Measurements from ENCODE around the gene SLC13A5.

Gene SLC13A5

GRCh38 chr17:6681671-6682070, 31.5 kb downstream of the SLC13A5 start:
- H3K27me3 ChIP-seq (ENCODE audit: control insufficient read depth, insufficient read depth, low read length), result no peaks in the 10 kb centered on the region
- no peak overlapping the region for H3K9ac ChIP-seq (ENCODE audit: low read depth, low read length)
- H3K9me3 ChIP-seq (ENCODE audit: control insufficient read depth, insufficient read depth, low read length), result no peaks in the 10 kb centered on the region
- no peaks in the 10 kb centered on the region for H3K36me3 ChIP-seq (ENCODE audit: control insufficient read depth, insufficient read depth, low read length)
- H3K4me1 ChIP-seq (ENCODE audit: control insufficient read depth, insufficient read depth, low read length), result no peaks in the 10 kb centered on the region
- H3K4me3 ChIP-seq (ENCODE audit: low read depth, low read length), result no peak overlapping the region

DNA sequence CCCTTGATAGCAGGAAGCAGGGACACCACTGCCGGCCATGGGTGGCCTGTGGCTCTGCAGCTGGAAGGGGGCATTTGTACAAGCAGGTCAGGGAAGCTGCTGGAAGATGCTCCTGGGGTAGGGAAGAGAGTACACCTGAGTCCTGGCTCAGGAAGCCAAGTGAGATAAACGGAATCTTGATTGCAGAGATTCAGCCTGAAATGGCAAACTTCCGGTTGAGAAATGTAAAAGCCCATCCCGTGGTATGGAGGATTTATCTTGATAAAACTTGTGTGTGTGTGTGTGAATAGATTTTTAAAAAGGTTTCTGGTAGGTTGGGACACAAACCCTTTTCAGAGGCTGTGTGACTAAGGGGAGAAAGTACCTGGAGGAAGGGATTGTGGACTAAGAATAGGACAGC, 32.0 kb downstream of the SLC13A5 start:
- no peaks in the 10 kb centered on the region for H3K27me3 ChIP-seq (ENCODE audit: control insufficient read depth, insufficient read depth, low read length)
- no peaks in the 10 kb centered on the region for H3K4me1 ChIP-seq (ENCODE audit: control insufficient read depth, insufficient read depth, low read length)
- H3K36me3 ChIP-seq (ENCODE audit: control insufficient read depth, insufficient read depth, low read length), result no peaks in the 10 kb centered on the region
- H3K4me3 ChIP-seq (ENCODE audit: low read depth, low read length), result no peak overlapping the region
- H3K9me3 ChIP-seq (ENCODE audit: control insufficient read depth, insufficient read depth, low read length), result no peaks in the 10 kb centered on the region
- no peak overlapping the region for H3K9ac ChIP-seq (ENCODE audit: low read depth, low read length)

- Histone ChIP-seq H3K4me3 (ENCODE audit: low read depth, low read length) (no peak overlapping the region), H3K4me1 (ENCODE audit: control insufficient read depth, insufficient read depth, low read length) (no peaks in the 10 kb centered on the region), H3K27me3 (ENCODE audit: control insufficient read depth, insufficient read depth, low read length) (no peaks in the 10 kb centered on the region), H3K36me3 (ENCODE audit: control insufficient read depth, insufficient read depth, low read length) (no peaks in the 10 kb centered on the region), H3K9ac (ENCODE audit: low read depth, low read length) (no peak overlapping the region), H3K9me3 (ENCODE audit: control insufficient read depth, insufficient read depth, low read length) (no peaks in the 10 kb centered on the region)
These were observed 33.9 kb downstream of the SLC13A5 start for GRCh38 chr17:6679241-6679640.

DNA sequence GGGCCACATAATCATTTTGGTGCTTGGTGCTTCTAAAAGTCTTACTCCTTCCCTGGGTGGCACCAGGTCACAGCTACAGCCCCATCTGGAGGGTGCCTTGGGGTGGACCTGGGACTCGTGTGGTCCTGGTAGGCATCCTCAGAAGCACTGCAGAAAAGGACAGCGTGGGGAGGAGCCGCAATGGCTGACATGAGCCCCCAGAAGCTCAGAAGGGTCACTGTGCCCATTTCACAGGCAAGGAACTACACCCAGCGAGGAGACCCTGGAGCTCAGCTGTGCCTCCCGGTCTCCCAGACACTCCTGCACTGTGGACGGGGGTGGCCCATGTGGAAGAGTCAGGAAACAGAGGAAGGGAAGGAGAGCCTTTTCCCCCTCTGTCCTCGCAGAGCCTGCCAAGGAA, 35.2 kb downstream of the SLC13A5 start:
- H3K4me3 ChIP-seq (ENCODE audit: low read depth, low read length), result no peak overlapping the region
- H3K4me1 ChIP-seq (ENCODE audit: control insufficient read depth, insufficient read depth, low read length), result no peaks in the 10 kb centered on the region
- no peaks in the 10 kb centered on the region for H3K27me3 ChIP-seq (ENCODE audit: control insufficient read depth, insufficient read depth, low read length)
- no peaks in the 10 kb centered on the region for H3K36me3 ChIP-seq (ENCODE audit: control insufficient read depth, insufficient read depth, low read length)
- H3K9me3 ChIP-seq (ENCODE audit: control insufficient read depth, insufficient read depth, low read length), result no peaks in the 10 kb centered on the region
- no peak overlapping the region for H3K9ac ChIP-seq (ENCODE audit: low read depth, low read length)

- no peaks in the 10 kb centered on the region for H3K27me3 ChIP-seq (ENCODE audit: control insufficient read depth, insufficient read depth, low read length)
- H3K9ac ChIP-seq (ENCODE audit: low read depth, low read length), result no peak overlapping the region
- H3K4me1 ChIP-seq (ENCODE audit: control insufficient read depth, insufficient read depth, low read length), result no peaks in the 10 kb centered on the region
- H3K36me3 ChIP-seq (ENCODE audit: control insufficient read depth, insufficient read depth, low read length), result no peaks in the 10 kb centered on the region
- H3K9me3 ChIP-seq (ENCODE audit: control insufficient read depth, insufficient read depth, low read length), result no peaks in the 10 kb centered on the region
- H3K4me3 ChIP-seq (ENCODE audit: low read depth, low read length), result no peak overlapping the region
These were observed 35.9 kb downstream of the SLC13A5 start for GRCh38 chr17:6677158-6677831.

- no peaks in the 10 kb centered on the region for H3K4me1 ChIP-seq (ENCODE audit: control insufficient read depth, insufficient read depth, low read length)
These were observed 36.4 kb downstream of the SLC13A5 start for GRCh38 chr17:6676802-6677157.

GRCh38 chr17:6675201-6675825, 37.9 kb downstream of the SLC13A5 start:
- Histone ChIP-seq H3K4me3 (ENCODE audit: low read depth, low read length) (no peak overlapping the region), H3K27me3 (ENCODE audit: control insufficient read depth, insufficient read depth, low read length) (no peaks in the 10 kb centered on the region), H3K36me3 (ENCODE audit: control insufficient read depth, insufficient read depth, low read length) (no peaks in the 10 kb centered on the region), H3K9ac (ENCODE audit: low read depth, low read length) (no peak overlapping the region), H3K4me1 (ENCODE audit: control insufficient read depth, insufficient read depth, low read length) (no peaks in the 10 kb centered on the region), H3K9me3 (ENCODE audit: control insufficient read depth, insufficient read depth, low read length) (no peaks in the 10 kb centered on the region)

More at GRCh38 chr17:6676802-6677157, 36.4 kb downstream of the SLC13A5 start:
- Histone ChIP-seq H3K9ac (ENCODE audit: low read depth, low read length) (no peak overlapping the region), H3K27me3 (ENCODE audit: control insufficient read depth, insufficient read depth, low read length) (no peaks in the 10 kb centered on the region), H3K36me3 (ENCODE audit: control insufficient read depth, insufficient read depth, low read length) (no peaks in the 10 kb centered on the region), H3K9me3 (ENCODE audit: control insufficient read depth, insufficient read depth, low read length) (no peaks in the 10 kb centered on the region), H3K4me3 (ENCODE audit: low read depth, low read length) (no peak overlapping the region)

- Histone ChIP-seq H3K27me3 (ENCODE audit: control insufficient read depth, insufficient read depth, low read length) (no peaks in the 10 kb centered on the region), H3K36me3 (ENCODE audit: control insufficient read depth, insufficient read depth, low read length) (no peaks in the 10 kb centered on the region), H3K4me3 (ENCODE audit: low read depth, low read length) (no peak overlapping the region), H3K4me1 (ENCODE audit: control insufficient read depth, insufficient read depth, low read length) (no peaks in the 10 kb centered on the region), H3K9ac (ENCODE audit: low read depth, low read length) (no peak overlapping the region), H3K9me3 (ENCODE audit: control insufficient read depth, insufficient read depth, low read length) (no peaks in the 10 kb centered on the region)
These were observed 38.6 kb downstream of the SLC13A5 start for GRCh38 chr17:6674586-6674985.

DNA sequence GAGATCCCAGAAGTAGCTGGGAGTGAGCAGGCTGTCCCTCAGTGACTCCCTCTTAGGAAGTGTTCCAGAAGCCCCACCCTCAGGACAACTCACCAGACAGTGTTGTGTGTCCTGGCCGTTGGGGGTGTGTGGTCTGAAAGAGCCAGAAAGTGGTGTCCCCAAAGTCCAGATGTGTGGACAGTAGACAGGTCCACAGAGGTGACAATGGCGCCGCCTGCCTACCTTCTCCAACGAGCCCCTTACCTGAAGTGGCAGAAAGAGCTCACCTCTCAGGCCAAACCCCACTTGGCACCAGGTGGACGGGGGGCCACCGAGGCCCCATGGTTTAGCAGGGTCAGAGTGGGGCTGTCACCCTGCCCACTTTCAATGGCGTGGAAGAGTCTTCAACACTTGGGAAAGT, 41.7 kb downstream of the SLC13A5 start:
- H3K9me3 ChIP-seq (ENCODE audit: control insufficient read depth, insufficient read depth, low read length), result no peaks in the 10 kb centered on the region
- no peaks in the 10 kb centered on the region for H3K27me3 ChIP-seq (ENCODE audit: control insufficient read depth, insufficient read depth, low read length)
- no peak overlapping the region for H3K4me3 ChIP-seq (ENCODE audit: low read depth, low read length)
- no peak overlapping the region for H3K9ac ChIP-seq (ENCODE audit: low read depth, low read length)
- H3K4me1 ChIP-seq (ENCODE audit: control insufficient read depth, insufficient read depth, low read length), result no peaks in the 10 kb centered on the region
- no peaks in the 10 kb centered on the region for H3K36me3 ChIP-seq (ENCODE audit: control insufficient read depth, insufficient read depth, low read length)

- Histone ChIP-seq H3K9me3 (ENCODE audit: control insufficient read depth, insufficient read depth, low read length) (no peaks in the 10 kb centered on the region), H3K9ac (ENCODE audit: low read depth, low read length) (no peak overlapping the region), H3K4me3 (ENCODE audit: low read depth, low read length) (no peak overlapping the region), H3K27me3 (ENCODE audit: control insufficient read depth, insufficient read depth, low read length) (no peaks in the 10 kb centered on the region), H3K4me1 (ENCODE audit: control insufficient read depth, insufficient read depth, low read length) (no peaks in the 10 kb centered on the region), H3K36me3 (ENCODE audit: control insufficient read depth, insufficient read depth, low read length) (no peaks in the 10 kb centered on the region)
These were observed 42.2 kb downstream of the SLC13A5 start for GRCh38 chr17:6670999-6671398.

DNA sequence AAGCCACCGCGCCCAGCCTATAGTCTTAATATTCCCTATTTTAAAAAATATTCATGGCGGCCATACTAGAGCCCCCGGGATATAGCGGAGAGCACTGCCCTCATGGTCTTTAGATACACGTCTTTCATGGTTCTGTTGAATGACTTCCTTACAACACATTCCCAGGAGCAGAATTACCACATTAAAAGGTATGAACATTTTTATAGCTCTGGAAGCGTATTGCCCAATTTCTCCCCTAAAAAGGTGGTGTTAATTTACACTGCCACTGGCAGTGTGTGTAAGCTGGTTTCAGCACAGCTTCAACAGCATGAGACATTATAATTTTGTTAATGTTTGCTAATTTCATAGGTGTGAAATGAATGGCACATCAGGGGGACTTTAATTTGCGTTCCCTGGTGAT, 42.6 kb downstream of the SLC13A5 start:
- H3K36me3 ChIP-seq (ENCODE audit: control insufficient read depth, insufficient read depth, low read length), result no peaks in the 10 kb centered on the region

DNA sequence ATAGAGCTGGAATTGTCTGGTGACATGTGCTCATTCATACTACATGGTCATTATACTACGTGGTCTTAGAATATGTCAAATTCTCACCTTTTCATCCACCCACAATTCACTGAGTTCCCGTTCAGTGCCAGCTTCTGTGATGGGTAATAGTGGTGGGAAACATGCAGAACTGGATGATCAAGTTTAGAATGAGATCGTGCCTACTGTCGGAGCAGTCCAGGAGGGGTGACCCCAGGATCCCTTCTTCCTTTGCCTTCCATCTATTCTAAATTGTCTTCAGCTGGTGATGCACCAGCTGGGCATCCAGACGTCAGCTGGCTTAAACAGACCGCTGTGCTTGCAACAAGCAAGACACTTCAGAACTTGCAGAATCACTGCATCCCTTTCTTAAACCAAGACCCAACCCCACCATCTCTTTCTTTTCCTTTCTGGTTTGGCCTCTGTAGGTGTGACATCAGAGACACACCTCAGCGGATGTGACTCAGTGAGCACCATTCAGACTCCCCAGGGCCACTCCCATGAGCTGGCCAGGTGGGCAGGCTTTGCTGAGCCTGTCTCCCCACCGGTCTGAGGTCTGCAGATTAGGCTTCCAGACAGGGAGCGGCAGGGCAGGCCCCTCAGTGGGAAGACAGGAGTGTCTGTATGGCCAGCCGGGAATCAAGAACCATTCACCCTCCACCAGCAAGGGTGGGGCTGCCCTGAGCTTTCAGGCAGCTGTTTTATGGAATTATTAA, 43.5 kb downstream of the SLC13A5 start:
- H3K9ac ChIP-seq (ENCODE audit: low read depth, low read length), result no peak overlapping the region
- no peak overlapping the region for H3K4me3 ChIP-seq (ENCODE audit: low read depth, low read length)
- peaks cover 5% of the 10 kb centered on the region for H3K27me3 ChIP-seq (ENCODE audit: control insufficient read depth, insufficient read depth, low read length)
- H3K9me3 ChIP-seq (ENCODE audit: control insufficient read depth, insufficient read depth, low read length), result no peaks in the 10 kb centered on the region
- H3K4me1 ChIP-seq (ENCODE audit: control insufficient read depth, insufficient read depth, low read length), result no peaks in the 10 kb centered on the region
- no peaks in the 10 kb centered on the region for H3K36me3 ChIP-seq (ENCODE audit: control insufficient read depth, insufficient read depth, low read length)

More for the DNA sequence above, 42.6 kb downstream of the SLC13A5 start:
- no peaks in the 10 kb centered on the region for H3K9me3 ChIP-seq (ENCODE audit: control insufficient read depth, insufficient read depth, low read length)
- no peak overlapping the region for H3K4me3 ChIP-seq (ENCODE audit: low read depth, low read length)
- no peak overlapping the region for H3K9ac ChIP-seq (ENCODE audit: low read depth, low read length)
- H3K4me1 ChIP-seq (ENCODE audit: control insufficient read depth, insufficient read depth, low read length), result no peaks in the 10 kb centered on the region
- no peaks in the 10 kb centered on the region for H3K27me3 ChIP-seq (ENCODE audit: control insufficient read depth, insufficient read depth, low read length)
